ENCODE data around the gene TACC2.

The TACC2 gene

DNA sequence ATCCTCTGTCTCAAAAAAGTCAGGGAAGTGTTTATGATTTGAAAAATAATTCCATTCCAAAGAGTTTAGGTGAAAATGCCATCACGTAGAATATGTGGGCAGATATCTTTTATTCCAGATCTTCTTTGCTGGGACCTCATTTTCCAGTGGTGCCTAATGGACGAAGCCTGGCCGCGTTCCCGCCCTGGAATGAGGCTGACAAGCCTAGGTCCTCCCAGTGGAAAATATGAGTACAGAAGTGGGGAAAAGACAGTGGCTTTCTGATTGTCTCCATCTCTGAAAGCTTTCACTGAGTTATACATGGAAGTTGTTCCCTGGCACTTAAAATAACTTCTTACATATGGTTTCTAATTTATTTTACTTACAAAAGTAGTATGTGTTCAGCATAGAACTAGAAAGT is 139.4 kb downstream of the TACC2 start:
- no peak for DNase-seq

DNA sequence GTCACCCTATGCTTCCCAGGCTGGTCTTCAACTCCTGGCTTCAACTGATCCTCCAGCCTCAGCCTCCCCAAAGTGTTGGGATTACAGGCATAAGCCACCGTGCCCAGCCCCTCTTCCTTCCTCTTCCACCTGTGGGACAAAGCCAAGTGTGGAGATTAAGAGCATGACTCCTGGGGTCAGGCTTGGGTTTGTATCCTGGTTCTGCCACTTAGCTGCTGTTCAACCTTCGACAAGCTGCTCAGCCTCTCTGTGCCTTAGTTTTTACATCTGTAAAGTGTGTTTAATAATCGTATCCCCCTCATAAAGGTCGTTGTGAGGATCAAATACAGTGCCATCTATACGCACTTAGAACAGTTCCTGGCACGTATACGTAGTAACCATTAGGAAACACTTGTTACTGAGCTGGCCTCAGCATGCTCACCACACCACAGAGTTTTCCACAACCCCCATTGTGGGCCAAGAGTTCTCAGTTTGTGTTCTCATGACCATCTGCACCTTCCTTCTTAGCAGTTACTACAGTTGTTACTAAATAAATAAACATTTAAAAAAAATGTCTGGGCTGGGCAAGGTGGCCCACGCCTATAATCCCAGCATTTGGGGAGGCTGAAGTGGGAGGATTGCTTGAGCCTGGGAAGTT is 141.6 kb downstream of the TACC2 start:
- DNase-seq, result no peak

DNA sequence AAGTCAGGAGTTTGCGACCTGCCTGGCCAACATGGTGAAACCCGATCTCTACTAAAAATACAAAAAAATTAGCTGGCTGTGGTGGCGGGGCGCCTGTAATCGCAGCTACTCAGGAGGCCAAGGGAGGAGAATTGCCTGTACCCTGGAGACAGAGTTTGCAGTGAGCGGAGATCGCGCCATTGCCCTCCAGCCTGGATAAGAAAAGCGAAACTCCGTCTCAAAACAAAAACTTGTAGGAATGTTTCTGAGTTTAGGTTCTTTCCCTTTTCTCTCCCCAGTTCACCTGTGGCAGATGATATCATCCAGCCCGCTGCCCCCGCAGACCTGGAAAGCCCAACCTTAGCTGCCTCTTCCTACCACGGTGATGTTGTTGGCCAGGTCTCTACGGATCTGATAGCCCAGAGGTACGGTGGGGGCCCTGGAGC is 143.4 kb downstream of the TACC2 start:
- no peak for DNase-seq

DNA sequence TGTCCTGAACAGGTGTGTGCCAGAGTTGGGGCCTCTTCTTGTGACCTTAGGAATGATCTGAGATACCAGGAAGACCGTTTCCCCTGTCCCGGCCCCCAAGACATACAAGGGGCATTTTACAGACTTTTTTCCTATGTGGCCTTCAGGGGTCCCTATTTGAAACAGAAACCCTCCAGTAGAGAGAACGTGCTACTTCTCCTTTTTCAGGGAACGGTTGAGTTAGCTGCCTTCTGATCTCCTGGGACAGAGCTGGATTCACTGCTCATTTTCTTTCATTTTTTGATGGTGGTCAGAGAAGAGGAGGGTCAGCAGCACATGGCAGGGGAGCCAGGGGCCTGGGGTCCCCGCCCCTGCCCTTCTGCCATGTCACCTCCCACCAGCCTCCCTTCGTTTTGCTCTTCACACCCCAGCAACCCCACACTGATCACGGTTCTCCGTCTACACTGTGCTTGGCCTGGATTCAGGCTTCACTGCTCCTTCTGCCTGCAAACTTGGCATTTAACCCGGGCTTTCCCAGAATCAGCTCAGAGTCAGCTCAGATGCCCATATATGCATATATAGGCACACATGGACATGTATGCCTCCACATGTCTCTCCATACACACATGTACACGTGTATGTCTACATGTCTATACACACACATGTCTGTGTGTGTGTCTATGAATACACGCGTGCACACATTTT is 144.1 kb downstream of the TACC2 start:
- DNase-seq, result no peak

DNA sequence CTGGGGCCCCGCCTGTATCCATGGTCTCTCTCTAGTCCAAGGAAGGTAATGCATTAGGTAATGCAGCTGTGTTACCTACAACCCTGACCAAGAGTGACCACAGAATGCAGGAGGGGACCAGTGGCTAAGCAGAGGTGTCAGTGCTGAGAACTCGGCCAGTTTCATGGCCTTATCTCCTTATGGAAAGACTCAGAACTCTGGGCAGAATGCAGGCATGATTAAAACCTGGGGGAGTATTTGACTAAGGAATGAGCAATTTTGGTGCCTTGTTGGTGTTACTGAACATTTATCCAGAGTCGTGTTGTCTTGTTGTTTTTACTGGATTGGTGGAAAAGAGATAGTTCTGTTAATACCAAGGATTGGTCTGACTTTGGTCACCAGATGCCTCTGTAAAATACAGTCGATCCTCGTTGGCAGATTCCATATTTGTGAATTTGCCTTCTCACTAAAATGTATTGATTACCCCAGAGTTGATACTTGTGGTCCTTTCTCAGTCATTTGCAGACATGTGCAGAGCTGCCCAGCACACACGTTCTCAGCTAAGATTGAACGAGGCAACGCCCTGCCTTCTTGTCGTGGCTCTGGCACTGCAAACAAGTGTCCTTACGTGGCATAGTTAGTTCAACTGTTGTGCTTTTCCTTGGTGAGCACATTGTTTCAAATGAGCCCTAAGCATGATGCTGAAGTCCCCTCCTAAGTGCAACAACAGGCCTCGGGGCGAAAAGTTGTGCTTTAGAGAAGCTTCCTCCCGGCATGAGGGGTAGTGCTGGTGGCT is 146.5 kb downstream of the TACC2 start:
- DNase-seq, result no peak

DNA sequence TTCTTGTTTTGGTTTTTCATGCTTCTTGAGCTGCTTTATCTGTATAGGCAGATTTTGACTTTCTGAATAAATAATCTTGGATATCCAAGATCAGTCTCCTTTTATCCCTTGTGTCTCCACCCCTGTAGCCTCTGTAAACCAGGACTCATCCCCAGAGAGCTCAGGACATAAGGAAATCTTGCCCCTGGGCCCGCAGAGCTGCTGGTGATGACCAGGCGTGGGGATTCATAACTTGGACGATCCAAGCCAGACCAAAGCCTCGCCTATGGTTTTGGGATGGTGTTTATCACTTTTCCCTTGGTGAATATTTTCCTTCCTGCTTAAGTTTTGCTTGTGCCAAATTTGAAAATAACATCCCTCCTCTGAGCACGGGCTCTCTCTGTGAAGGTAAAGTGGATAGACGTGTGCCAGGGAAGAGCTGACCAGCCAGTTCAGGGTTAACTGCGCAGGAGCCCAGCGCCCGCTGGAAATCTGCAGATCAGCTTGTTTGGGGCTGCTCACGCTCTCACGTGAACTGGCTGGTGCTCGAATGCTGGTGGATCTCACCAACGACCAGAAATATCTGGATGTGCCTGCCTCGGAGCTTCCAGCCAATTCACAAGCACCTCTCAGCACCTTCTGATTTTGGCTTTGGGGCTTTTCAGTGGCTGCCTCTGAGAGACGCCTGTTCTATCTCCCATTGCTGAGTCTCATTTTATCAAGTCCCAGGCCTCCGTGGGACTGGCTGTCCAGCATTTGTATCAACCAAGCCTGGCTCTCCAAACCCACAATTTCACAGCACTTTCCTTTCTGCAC is 150.1 kb downstream of the TACC2 start:
- DNase-seq, result no peak

DNA sequence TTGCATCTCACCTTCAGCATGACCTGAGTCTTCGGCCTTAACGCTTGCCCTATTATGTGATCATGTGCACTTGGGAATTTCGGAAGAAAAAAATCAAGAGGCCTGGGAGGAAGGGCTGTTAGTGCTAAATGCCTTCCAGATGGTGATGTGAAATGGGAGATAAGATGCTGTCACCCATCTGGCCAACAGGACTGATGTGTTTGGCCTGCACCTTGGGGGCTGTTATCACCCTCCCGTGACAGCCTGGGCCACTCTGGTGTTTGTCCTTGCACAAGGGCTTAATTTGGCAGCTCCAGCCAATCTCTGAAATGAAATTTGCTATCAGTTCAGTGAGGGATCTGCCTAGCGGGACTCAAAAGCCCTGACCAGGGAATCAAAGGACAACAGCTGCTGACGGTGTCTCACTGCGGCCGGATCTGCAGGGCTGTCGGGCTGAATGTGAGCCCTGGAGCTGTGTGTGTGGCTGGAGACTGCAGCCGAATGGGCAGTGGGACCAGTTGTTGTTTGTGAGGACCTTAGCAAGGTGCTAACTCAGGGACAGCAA is 150.7 kb downstream of the TACC2 start:
- no peak for DNase-seq

DNA sequence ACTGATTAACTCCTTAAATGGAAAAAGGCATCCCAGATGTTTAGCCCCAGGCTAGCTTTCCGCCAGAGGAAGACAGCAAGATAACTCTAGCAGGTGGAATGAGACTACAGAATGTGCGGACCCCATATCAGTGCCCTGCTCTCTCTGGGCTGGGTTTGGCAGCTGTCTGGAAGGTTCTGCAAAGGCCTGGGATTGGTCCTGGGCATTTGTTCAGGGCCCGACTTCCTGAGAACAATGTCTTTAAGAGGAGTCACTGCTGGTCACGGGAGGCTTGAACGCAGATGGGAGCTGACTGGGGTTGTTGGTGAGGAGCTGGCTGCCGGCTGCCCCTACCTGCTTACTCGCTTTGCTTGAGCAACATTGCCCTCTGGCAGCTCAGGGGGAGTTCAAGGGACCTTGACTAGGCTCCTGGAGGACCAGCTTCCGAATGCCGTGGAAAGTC is 151.5 kb downstream of the TACC2 start:
- DNase-seq, result no peak

DNA sequence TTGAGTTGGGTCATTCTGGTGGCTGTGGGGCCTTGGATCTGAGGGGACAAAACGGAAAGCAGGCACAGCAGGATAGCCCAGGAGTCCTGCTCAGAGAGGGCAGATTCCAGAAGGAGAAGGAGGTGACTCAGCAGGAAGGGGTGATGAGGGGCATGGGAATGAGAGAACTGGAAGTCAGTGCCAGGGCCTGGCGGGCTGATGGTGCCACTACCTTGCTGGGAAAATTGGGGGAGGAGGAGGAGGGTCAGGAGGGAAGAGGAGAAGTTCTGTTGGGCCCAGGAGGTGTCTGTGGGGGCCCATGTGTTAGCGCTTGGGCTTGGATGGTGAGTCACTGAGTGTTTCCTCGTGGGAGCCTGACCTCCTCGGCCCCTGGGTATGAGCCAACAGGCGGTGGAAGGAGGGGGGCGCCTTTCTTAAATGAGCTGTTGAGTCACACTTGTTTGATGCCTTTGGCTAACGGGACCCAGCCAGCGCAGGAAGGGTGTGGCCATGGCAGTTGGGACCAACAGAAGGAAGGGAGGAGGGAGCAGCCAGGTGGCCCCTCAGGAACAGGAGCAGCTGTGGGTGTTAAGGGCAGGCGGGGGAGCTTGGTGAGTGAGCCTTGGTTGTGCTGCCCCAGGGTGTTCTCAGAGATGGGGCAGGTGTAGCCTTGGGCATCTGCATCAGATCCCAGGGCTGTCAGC is 152.1 kb downstream of the TACC2 start:
- no peak for DNase-seq

DNA sequence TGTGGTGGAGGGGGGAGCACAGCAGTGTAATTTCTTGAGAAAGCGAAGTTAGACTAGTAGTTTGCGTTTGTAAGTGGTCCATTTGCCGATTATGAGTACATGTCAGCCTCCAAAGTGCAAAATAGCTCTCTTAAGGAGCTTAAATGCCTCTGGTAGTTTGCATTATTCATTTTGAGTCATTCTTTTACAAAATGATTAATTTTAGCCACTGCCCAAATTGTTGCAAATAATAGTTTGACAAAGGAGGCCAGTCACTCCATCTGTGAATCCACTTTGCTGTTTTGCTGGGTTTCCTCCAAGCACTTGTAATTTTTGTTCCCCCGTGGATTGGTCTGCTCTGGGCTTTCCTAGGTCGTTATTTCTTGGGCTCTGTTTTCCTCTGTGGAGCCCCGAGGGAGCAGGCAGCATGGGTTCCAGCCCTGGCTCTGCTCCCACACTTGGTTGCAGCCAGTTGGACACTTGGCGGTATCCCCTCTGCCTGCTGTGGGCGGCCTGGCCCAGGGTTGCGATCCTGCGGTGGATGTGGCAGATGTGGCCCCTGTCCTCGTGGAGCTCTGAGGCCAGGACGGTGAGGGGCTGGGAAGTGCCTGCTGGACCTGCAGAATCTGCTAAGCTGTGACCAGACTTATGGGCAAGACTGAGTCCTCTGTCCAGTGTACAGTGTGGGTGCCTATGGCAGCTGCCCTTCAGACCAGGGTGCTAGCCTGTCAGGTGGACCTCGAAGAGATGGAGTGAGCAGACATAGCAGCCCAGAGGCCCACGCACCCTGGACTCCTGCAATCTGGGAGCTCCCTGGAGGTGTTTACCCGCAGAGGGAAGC is 153.1 kb downstream of the TACC2 start:
- DNase-seq, result no peak

DNA sequence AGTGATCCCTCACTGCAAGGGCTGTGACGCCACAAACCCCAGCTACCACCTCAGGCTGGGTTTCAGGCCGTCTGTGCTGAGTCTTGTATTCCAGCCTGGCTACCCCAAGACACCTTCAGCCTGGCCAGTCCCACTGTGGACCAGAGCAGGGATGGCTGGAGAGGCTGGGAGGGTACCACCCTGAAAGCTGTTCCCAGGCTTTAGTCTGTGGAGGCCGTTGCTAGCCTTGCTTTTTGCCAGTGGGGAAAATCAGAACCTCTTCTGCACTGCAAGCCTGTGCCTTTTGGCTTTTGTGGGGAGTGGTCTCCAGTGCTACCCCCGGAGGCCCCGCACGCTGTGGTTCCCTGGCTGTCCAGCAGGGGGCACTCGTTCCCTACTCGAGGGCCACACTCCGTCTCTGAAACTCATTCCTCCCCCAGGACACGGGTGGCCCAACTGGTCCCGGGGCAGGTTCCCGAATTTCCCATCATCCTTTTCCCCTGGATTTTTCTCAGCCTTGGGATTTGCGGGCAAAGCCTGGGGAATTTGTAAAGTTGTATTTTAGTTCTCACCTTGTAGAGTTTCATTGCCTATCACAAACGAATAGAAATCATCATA is 153.8 kb downstream of the TACC2 start:
- peak; percentile 19 for DNase-seq

DNA sequence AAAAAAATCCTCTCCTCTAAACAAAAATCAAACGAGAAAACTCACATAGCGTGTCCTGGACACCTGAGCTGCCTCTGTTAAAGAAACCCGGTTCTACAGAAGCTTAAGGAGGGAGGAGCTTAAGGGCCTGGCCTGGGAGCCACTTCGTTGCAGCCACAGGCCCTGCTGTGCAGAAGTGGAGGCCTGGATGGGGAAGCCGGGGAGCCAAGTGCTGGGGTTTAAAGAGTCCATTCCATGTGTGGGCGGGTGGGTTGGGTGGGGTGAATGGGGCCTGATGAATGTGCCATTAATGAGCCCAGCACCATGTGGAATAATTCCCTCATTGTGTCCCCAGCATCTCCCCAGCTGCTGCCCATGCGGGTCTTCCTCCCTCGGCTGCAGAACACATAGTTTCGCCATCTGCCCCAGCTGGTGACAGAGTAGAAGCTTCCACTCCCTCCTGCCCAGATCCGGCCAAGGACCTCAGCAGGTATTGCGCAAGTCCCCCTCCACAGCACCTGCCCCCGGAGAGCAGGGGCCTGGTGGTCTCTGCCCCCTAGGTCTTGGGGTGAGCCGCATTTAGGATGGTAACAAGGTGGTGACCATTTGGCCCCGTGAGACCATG is 154.4 kb downstream of the TACC2 start:
- DNase-seq, result no peak

DNA sequence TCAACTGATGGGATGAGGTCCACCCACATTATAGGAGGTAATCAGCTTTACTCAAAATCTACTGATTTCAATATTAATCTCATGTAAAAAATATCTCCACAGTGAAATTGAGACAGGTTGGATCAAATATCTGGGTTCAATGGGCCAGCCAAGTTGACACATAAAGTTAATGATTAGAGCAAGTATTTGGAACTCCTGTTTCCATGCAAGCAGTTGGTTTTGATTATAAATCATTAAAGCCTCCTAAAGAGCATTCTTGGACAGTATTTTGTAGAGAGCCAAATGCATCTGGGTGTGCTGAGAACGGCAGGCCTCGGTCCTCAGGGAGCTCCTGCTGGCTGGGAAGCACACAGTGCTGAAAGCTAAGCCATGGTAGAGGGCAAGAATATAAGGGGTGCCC is 155.2 kb downstream of the TACC2 start:
- no peak for DNase-seq

DNA sequence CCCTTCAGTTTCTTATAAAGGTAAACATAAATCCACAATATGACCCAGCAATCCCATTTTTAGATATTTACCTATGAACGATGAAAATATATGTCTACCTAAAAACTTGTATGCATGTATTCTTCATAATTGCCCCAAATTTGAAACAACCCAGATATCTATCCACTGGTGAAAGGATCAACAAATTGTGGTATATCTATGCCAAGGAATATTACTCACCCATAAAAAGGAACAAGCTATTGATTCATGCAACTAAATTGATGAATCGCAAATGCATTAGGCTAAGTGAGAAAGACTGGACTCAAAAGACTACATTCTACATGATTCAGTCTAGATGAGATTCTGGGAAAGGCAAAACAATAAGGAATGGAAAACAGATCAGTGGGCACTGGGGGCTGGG is 156.2 kb downstream of the TACC2 start:
- DNase-seq, result no peak

DNA sequence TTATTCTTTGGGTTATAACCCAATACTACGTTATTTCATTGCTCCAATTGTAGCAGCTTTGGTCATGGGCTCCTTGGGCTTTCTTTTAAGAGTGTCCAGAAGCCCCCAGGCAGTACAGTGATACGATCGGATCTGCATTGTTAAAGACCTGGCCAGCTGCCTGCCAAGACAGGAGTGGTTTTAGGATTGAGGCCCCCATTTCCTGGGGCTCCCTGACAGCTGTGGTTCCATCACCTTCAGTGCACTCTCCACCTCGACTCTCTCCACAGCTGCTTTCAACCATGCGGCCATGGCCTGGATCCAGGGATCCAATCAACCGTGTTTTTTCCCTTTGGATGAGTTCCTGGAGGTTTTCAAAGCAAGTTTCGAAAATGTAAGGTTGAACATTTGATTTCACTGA is 158.7 kb downstream of the TACC2 start:
- no peak for DNase-seq

DNA sequence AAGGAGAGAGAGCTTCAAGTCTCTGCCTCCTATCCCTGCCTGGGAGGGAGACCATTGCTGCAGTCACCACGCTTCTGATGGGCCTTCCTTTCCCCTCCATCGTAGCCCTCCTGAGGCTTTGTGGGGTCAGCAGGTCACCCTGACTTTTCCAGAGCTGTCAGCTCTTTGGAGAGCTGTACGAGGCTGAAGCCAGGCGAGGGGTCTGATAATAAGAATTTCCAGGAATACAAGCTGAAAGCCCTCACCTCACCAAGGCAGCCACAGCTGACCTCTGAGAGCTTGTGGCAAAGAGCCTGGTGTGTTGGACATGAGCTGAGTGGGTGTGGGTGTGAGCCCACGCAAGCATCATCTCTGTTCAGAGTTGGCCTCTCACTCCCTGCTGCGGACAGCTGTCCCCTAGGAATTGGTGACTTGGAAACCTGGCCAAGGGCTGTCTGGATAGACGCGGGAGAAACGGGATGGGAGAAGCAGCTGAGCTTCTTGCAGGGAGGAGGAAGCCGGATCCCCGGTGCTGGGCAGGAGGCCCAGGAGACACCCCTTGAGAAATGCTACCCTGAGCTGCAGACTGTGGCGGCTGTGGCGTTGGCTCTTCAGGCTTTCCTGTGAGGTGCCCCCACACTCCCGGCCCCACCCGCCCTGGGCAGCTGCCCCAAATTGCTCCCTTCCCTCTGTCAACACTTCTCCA is 160.1 kb downstream of the TACC2 start:
- no peak for DNase-seq

DNA sequence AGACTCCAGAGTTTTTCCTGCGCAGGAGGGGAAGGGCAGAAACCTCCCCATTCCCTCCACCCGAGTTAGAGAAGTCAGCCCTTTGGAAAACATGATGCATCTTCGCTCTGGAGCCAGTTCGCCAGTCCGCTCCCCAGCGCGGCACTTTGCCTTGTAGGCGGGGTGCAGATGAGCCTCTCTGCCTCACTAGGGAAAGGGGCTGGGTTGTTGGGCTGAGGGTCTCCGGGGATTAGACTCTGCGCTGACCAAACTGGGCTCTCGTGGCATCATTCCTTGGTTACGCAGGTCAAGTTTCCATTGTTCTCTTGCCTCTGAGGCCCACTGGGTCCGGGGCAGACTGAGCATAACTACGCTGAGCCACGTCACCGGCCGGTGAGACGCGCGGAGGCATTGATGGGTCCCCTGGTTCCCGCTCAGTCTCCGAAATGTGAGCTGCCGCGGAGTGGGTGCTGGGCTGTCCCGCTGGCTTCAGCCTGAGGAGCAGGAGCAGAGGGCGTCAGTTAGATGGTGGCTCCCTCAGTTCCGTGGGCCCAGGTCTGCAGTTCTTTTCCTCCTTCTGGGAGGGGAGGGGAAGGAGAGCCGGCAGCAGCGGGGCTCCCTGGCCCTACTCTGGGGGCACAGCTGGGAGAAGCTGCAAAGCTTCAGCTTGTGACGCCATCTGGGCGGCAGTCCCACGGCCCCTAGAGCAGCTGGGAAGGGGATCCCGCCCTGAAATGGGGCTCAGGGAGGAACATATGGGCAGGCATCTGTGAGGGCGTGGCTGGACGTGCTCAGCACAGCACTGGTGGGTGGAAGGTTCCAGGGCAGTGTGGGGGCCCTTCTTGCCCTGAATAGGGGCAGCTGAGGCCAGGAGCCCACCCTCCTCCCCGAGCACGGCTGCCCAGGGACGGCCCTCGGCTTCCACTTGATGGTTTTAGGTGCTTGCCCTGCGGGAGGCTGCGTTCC is 160.9 kb downstream of the TACC2 start:
- DNase-seq, result no peak

DNA sequence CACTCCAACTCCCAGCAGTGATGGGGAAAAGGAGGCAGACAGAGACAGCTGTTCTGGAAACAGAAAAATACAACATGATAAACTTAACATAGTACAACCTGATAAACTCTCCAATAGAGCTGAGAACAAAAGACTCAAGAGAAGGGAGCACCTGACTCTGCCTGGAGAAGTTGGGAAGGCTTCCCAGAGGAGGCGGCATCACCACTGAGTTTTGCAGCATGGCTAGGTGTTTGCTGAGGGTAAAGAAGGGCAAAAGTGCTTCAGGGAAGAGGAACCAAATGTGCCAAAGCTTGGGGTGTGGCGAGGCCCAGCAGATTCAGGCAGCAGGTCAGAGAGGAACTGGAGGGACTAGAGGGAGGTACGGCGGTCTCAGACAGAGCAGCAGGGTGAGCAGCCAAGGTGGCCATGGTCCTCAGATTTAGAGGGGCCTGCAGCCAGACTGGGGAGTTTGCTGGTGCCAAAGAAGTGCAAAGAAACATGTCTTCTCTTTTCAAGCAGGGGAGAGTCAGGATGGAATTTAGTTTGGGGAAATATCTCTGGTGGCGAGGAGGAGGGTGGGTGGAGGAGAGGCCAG is 162.2 kb downstream of the TACC2 start:
- no peak for DNase-seq

Data from stimulated activated CD4-positive, alpha-beta T cell treated with anti-CD3 and anti-CD28 coated beads, Interleukin-12 subunit alpha, Interleukin-12 subunit beta, amount 100 ng/mL, for 4 hours (primary cell).